HG03460 (cell line): ENCODE results near the gene XYLT1.
"Not testable (repeated sequence)": the region's sequence is repeated elsewhere in the genome, so short reads cannot be mapped to it uniquely, and the experiment has no call there.

ENCODE experiments used
- ATAC-seq: cut with Tn5 transposase; IDR thresholded peaks from one replicate; pipeline ENCODE4 v1.9.1; 2021; ENCODE audit not compliant: unreplicated experiment

Gene XYLT1

DNA sequence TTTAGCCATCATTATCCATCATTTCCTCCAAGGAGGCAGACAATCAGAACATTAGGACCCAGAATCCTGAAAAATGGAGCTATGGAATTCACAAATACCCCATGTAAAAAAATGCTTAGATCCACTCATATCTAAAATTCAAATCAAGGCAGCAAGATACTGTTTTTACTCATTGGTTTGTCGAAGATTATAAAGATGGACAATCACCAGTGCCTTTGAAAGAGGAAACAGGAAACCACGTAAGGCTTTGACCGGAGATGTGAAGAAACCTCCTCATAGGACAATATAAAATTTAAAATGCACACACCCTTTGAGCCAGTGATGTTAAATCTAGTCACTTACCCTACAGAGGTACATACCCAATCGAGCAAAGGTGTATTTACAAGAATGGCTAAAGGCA lies 130.0 kb downstream of the XYLT1 start:
- ATAC-seq, result no peak

DNA sequence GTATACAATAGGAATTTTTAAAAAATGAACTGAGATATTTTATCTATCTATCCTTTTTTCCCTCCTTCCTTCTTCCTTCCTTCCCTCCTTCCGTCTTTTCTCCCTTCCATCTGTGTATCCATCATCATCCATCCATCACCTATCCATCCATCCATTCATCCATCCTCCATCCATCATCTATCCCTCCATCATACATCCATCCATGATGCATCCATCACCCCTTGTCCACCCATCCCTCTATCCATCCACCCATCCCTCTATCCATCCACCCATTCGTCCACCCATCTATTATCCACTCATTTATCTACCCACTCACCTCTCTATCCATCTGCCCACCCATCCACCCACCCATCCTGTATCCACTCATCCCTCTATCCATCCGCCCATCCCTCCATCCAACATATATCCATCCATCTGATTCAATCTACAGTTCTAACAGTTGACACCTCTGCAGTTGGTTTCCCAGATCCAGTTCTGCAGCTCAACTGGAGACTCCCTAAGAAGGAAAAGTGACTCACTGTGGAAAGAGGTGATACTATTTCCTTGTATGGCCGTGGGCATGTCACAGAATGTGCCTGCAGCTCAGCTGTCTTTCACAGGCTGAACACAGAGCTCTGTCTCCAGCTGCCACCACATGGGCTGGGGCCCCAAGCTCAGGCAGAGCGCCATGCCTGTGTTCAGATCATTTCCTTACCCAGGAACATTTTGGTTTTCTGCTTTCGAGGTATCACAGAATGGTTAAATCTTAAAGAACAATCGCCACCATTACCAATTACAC lies 130.8 kb downstream of the XYLT1 start:
- ATAC-seq, result no peak

DNA sequence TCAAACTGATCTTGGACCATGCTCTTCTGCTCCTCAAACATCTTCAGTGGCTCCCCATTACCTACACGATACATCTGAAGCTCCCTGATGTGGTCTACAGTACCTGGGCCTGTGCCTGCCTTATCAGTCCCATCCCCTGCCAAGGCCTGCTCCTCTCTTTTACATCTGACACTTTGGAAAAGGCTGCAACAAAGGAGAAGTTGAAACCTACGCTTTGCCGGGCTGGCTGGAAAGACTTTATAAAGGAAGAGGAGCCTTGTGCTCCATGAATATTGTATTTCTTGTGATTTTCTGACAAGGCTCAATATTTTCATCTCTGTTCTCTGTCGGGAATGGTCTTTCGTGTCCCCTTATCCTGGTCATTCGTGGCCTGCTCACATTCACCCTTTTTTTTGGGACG lies 132.5 kb downstream of the XYLT1 start:
- ATAC-seq, result no peak

DNA sequence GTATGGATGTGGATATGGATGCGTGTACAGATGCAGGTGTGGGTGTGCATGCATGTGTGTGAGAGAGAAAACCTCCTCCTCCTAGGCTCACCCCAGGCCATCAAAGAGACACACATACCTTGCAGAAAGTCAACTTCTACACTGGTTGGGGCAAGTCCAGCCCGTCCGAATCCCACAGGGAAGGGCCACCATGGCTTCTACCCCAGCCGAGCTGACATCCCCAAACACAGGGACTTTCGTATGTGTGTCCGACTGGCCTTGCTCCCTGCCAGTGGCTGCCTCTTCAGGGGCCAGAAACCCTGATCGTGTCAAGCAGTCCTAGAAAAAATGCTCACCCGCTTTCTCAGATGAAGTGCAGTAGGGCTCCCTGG lies 134.2 kb downstream of the XYLT1 start:
- ATAC-seq, result no peak

DNA sequence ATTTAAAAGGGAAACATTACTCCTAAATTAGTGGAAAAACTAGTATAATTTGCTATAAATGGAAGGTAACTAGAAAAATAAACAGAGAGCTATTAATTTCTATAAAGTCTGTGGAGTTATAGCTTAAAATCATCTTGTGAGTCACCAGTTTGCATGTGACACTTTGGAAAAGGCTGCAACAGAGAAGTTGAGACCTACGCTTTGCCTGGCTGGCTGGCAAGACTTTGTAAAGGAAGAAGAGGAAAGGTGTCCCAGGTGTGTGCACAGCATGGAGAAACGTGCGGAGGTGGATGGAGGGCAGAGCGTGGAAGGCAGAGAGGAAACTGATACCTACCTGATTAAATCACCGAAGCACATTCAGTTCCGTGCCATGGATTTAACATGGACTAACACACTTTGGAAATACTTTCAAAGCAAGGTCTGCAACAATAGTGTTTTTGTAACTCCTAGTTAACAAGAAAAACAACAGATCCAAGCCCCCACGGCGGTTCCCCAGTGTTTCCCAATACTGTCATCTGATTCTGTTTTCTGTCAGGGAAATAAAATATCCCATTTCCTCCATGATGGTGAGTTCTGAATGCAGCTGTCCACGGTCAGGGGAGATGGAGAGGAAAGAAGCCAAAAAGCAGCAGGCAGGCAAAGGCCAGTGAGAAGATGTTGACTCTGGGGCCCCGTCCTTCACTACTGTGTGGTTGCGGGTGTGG lies 134.8 kb downstream of the XYLT1 start:
- ATAC-seq, result no peak

DNA sequence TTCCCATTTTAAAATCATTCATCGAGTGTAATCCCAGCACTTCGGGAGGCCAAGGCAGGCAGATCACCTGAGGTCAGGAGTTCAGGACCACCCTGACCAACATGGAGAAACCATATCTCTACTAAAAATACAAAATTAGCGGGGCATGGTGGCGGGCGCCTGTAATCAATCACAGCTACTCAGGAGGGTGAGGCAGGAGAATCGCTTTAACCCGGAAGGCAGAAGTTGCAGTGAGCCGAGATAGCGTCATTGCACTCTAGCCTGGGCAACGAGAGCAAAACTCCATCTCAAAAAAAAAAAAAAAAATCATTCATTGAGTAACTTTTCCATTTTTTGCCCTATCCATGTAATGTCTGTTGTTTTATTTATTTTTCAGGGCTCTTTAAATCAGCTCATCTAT lies 135.4 kb downstream of the XYLT1 start:
- not testable (repeated sequence) for ATAC-seq

DNA sequence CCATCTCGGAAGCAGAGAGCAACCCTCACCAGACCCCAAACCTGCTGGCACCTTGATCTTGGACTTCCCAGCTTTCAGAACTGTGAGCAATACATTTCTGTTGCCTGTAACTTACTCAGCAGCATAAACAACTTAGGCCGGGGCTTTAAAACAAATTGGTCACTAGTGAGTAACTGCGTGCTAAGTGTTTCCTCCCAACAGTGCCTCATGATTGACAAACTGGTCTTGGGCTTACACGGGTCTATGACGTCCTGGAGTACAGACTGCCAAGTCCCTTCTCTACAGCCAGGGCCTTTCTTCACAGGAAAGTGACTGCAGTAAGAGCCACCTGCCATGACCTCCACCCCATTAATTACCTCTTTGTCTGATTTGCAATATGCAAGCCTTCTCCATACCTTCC lies 136.7 kb downstream of the XYLT1 start:
- ATAC-seq, result no peak

DNA sequence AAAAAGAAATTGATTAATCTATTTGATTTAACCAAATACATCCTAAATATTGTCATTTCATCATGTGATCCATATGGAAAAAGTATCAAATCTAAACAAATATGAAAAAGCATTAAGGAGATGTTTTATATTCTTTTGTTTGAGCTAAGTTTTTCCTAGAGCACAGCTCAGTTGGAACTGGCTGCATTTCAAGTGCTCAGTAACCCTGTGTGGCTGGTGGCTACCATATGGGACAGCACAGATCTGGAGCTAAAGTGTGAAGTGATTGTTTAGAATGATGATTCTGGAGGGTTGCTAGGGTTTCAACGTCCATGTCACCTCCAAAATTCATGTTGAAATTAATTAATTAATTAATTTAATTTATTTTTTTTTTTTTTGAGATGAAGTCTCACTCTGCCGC lies 137.5 kb downstream of the XYLT1 start:
- ATAC-seq, result no peak

DNA sequence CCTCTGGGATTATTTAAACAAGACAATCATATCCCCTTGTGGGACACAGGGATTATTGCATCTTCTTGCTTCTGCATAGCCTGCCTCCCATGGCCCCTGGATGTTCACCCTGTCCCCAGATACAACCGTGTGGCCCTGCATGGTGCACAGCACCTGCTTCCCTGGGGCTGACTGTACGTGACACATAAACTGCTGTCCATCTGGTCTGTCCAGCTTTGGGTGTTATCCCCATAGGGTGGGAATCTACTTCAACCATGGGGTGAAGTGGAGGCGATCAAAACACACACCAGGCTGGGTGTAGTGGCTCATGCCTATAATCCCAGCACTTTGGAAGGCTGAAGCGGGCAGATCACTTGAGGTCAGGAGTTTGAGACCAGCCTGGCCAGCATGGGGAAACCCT lies 138.8 kb downstream of the XYLT1 start:
- ATAC-seq, result no peak

DNA sequence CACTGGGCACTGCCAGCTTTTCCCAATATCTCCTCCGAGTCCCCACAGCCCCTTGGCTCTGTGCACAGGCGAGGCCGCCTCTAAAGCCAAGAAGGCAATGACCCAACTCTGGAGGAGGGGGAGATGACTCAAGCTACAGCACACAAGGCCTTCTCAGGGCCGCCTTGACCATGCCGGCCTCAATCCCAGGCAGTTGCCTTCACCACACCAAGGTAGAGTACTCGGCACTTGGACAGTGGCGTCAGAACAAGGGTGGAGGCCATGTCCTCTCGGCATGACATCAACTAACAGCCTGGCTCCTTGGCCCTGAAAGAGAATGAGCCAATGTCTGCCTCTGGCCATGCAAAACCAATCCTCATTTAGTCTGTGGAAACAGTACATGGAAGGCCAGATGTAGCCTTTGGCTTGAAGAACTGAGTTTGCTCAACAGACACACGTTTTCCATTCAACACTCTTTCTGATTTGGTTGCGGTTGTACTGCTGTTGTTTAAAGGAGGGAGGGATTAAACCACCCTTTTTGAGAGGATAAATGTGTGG lies 139.6 kb downstream of the XYLT1 start:
- ATAC-seq, result no peak

DNA sequence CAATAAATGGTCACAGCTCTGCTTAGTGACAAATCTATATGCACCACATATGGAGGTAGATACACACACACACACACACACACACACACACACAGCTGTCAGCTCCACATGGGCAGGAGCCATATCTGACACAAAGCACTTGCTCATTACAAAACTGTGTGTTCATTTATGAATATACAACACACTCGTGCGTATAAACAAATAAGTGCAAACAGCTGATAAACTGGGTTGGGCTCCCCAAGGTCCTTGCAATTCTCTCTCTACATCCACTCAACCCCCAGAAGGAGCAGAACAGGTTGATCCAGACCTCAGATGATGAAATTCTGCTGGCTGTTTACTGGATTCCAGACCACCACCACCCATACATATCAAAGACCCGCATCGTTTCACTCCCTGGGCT lies 140.7 kb downstream of the XYLT1 start:
- no peak for ATAC-seq

DNA sequence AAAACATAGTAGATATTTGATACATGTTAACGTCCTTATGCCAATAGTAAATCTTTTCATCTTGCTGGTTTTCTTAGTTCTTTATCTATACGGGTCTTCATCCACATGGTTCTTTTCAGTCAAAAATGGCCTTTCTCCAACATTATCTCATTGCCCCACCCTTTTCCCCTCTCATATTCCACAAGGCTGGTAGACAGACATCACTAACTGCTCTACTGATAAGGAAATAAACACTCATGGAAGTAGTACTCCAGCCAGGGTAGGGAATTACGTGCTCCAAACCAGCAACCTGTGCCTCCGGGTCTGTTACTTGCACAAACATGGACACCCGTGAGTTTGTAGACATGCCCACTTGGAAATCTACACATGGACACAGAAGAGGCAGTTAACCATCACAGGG lies 141.4 kb downstream of the XYLT1 start:
- ATAC-seq, result no peak

DNA sequence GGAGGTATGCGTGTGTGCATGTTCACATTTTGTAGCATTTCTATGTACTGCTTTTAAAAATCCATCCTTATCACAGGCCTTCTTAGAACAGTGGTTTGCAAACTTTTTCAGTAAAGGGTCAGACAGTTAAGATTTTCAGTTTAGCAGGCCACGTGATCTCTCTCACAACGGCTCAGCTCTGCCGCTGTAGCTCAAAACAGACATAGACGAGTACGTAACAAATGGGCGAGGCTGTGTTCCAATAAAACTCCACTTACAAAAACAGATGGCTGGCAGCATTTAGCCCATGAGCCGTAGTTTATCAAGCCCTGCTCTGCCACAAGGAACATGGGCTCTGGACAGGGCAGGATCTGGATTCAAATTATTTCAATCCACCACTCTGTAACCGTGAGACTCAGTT lies 141.8 kb downstream of the XYLT1 start:
- ATAC-seq, result no peak

DNA sequence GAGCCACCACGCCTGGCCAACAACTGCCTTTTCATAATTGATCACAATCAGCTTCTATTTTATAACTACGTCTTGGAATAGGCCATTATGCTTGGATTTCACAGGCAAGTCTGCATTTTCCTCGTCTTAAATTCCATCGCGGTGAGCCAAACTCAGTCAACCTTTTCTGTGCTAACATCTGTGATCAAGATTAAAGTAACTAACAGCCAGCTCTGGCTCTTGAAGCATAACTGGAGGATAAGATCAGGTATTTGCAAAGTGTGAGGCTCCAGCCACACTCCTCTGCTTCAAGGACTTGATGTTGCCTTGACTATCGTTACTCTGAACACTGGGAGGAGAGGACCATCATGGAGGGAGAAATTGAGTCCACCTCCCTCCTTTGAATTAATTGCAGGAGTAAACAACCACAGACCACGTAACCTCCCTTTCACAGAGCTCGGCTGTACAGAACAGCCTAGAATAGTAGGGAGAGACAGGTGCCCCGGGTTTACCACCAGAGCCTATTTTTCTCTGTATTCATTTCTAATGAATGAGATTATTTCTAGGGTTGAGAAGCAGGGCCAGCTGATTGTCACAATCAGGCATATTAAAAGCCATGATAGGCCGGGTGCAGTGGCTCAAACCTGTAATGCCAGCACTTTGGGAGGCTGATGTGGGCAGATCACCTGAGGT lies 143.0 kb downstream of the XYLT1 start:
- ATAC-seq, result no peak

DNA sequence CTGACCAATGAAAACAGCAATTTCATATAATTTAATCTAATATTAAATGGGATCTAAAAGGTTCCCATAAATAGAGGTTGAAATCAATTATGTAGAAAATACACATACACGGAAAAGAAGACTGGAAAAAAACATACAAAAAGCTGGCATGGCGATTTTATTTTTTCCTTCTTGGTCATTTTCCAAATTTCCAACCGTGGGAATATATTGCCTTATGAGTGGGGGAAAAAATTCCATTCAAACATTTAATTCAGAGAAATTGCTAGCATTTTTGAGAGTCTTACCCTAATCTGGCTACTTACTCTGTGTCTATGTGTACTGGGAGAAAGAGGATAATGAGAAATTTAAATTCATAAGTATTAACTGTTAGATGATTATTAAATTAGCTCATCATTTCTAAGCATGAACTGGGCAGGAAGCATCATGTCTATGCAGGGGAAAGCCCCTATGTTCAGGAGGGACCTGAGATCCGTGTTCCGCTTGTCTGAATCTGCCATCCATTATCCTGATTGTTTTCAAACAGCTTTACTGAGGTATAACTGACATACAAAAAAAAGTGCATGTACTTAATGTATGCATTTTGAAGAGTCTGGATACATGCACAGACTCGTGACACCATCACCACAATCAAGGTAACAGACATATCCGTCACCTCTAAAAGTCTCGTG lies 145.2 kb downstream of the XYLT1 start:
- ATAC-seq, result no peak

DNA sequence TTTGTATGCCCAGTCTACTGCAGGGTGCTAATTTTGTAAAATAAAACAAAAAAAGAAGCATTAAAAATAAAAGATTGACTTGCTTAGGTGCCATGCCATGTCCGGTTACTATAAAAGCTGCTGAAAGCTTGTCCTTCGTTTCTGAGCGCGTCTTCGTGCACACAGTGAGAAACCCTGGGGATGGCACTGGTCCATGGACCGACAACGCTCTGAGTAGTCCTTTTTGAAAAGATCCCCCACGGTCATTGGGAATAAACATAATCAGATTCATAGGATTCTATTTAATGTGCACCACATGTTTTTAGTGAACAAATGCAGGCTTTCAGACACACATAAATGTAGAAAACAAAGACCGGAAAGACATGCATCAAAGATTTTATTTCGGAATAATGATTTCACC lies 146.3 kb downstream of the XYLT1 start:
- ATAC-seq, result no peak

DNA sequence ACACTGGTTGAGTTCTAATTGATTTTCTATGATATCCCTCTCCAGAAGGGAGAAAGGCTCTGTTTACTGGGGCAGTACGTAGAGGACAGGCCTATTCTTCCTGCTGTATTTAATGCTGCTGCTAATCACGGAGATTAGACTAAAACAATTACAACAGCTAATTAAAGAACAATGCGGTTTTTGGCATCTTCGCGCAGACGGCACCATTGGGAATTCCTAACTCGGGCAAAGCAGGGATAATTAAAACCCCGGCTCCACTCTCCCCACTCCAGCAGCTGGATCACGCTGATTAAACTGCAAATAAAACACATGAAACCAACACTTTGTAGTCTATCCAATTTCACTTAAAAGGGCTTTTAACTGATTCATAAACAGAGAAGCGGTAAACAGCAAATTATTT lies 147.6 kb downstream of the XYLT1 start:
- no peak for ATAC-seq

DNA sequence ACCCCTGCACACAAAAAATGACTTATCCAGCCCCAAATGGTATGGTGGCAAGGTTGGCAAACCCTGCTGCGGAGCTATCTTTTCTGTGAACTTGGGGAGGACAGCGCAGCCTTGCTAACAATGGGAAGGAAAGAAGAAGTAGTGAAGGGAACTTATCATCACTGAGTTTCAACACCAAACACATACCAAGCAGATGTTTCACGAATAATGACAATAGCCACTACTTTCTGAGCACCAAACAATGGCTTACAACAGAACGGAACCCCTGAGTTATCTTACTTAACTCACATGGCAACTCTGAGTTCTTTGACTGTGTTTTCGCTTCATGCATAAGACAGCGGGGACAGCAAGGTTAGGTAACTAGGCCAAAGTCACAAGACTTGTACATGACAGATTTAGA lies 148.9 kb downstream of the XYLT1 start:
- ATAC-seq, result no peak

DNA sequence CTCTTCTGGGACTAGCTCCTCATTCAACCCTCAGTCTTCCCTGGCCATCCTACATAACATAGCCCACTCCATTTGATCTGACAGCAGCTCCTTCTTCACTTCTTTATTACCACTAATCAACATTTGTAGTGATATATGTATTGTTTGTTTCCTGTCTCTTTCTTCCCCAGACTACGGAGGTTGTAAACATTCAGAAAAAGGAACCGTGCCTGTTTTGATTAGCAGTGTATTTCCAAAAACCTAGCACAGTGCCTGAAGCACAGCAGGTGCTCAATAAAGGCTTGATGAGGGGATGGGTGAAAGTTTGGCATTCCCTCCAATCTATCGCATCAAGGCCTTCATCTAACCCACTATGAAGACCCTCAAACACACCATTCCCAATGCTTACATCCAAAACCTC lies 150.8 kb downstream of the XYLT1 start:
- no peak for ATAC-seq

DNA sequence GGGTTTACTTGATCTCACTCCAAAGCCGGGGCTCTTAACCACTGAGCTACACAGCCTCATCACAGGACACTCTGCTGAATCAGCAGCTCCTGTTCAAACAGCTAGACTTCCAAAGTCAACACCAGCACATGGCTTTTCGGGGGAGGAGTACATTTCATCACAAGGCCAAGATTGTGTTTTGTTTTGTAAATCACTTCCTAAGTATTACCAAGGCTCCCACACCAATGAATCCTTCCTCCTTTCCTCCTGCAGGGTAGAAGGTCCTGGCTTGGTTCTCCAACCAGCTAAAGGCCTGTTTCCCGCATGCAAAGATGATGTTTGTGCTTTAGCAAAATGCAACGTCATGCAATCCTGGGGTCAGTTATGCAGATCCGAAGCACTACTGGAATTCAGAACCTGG lies 152.5 kb downstream of the XYLT1 start:
- ATAC-seq, result no peak

DNA sequence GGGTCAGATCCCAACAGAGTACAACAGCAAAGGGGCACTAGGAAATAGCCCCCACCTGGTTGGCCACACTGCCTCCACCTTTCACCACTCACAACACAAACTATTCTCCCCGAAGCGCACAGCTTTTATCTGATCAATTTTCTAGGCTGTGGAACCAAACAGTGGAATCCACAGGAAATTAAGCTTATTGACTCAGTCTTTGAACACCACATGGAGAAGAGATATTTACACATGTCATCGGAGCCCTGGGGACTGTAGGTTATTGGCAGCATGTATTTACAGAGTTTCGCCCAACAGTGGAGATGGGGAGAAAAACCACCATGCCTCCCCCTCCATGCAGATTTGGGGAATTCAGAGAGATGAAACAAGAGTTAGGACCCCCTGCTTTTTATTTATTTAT lies 154.8 kb downstream of the XYLT1 start:
- no peak for ATAC-seq
